Neutrophil (primary cell): ENCODE data around the gene ADAMTS2.

Experiments
- H3K27ac ChIP-seq: fragments of 200-600 bp; sonication (generic); 2 replicates; pipeline ENCODE4 v1.5.1; 2016; ENCODE audit warnings: mild to moderate bottlenecking, moderate library complexity
- H3K27me3 ChIP-seq: fragments of 200-600 bp; sonication (generic); 2 replicates; pipeline ENCODE4 v1.6.0; 2016; ENCODE audit warnings: mild to moderate bottlenecking
- H3K36me3 ChIP-seq: fragments of 200-600 bp; sonication (generic); 2 replicates; pipeline ENCODE4 v1.5.1; 2017
- H3K4me1 ChIP-seq, 2 experiments: fragments of 200-600 bp in 1 of 2; sonication (generic) in 1 of 2; 1 replicate in 1 of 2; 2 replicates in 1 of 2; pipeline versions ENCODE4 v1.5.1 to v1.6.1; 2013 to 2016; ENCODE audit warnings: low read depth in 1 of 2, low read length in 1 of 2, mild to moderate bottlenecking in 1 of 2, moderate library complexity in 1 of 2; ENCODE audit not compliant: control insufficient read depth in 1 of 2, insufficient read depth in 1 of 2
- H3K4me3 ChIP-seq, 2 experiments: fragments of 200-600 bp in 1 of 2; sonication (generic) in 1 of 2; 1 replicate in 1 of 2; 2 replicates in 1 of 2; pipeline ENCODE4 v1.5.1; 2013 to 2016; ENCODE audit warnings: low read depth in 1 of 2, low read length in 1 of 2, mild to moderate bottlenecking in 1 of 2, moderate library complexity in 1 of 2
- H3K9me3 ChIP-seq: fragments of 200-600 bp; sonication (generic); 2 replicates; pipeline ENCODE4 v1.5.1; 2016
- CTCF ChIP-seq: fragments of 200-600 bp; sonication (generic); IDR thresholded peaks from 2 replicates; pipeline ENCODE4 v1.5.1; 2016; ENCODE audit warnings: antibody characterized with exemption

The ADAMTS2 gene

GRCh38 chr5:179373961-179374505 lies 28.8 kb upstream of the ADAMTS2 start:
- Histone ChIP-seq H3K9me3 (no peaks in the 10 kb centered on the region), H3K36me3 (no peaks in the 10 kb centered on the region), H3K4me3 (no peak overlapping the region), H3K4me1 (no peaks in the 10 kb centered on the region), H3K27ac (no peak overlapping the region), H3K27me3 (no peaks in the 10 kb centered on the region)
- TF ChIP-seq CTCF: no peak

GRCh38 chr5:179373101-179373934 lies 28.1 kb upstream of the ADAMTS2 start:
- H3K27ac ChIP-seq: no peak overlapping the region
- H3K4me1 ChIP-seq: no peaks in the 10 kb centered on the region
- no peak overlapping the region for H3K4me3 ChIP-seq
- no peaks in the 10 kb centered on the region for H3K9me3 ChIP-seq
- no peaks in the 10 kb centered on the region for H3K36me3 ChIP-seq
- TF ChIP-seq CTCF: no peak
- H3K27me3 ChIP-seq: no peaks in the 10 kb centered on the region

- no peak overlapping the region for H3K4me3 ChIP-seq
- H3K36me3 ChIP-seq: no peaks in the 10 kb centered on the region
- no peak for TF ChIP-seq CTCF
- H3K9me3 ChIP-seq: no peaks in the 10 kb centered on the region
- H3K27ac ChIP-seq: no peak overlapping the region
- H3K27me3 ChIP-seq: no peaks in the 10 kb centered on the region
- H3K4me1 ChIP-seq: no peaks in the 10 kb centered on the region
These were observed 26.7 kb upstream of the ADAMTS2 start for GRCh38 chr5:179371681-179372680.

- Histone ChIP-seq H3K4me3 (no peak overlapping the region), H3K9me3 (no peaks in the 10 kb centered on the region), H3K4me1 (no peaks in the 10 kb centered on the region), H3K36me3 (no peaks in the 10 kb centered on the region), H3K27ac (no peak overlapping the region), H3K27me3 (no peaks in the 10 kb centered on the region)
- TF ChIP-seq CTCF: no peak
These were observed 25.9 kb upstream of the ADAMTS2 start for GRCh38 chr5:179371121-179371510.

- Histone ChIP-seq H3K27me3 (no peaks in the 10 kb centered on the region), H3K4me1 (no peaks in the 10 kb centered on the region), H3K27ac (no peak overlapping the region), H3K9me3 (no peaks in the 10 kb centered on the region), H3K36me3 (no peaks in the 10 kb centered on the region), H3K4me3 (no peak overlapping the region)
- TF ChIP-seq CTCF: no peak
These were observed 25.3 kb upstream of the ADAMTS2 start for GRCh38 chr5:179370490-179371120.
